HG03066 (cell line): Measurements from ENCODE around the gene PIGX.

Experiments
- ATAC-seq: cut with Tn5 transposase; IDR thresholded peaks from one replicate; pipeline ENCODE4 v1.9.1; 2021; ENCODE audit warnings: low read depth; ENCODE audit not compliant: unreplicated experiment

The PIGX gene

DNA sequence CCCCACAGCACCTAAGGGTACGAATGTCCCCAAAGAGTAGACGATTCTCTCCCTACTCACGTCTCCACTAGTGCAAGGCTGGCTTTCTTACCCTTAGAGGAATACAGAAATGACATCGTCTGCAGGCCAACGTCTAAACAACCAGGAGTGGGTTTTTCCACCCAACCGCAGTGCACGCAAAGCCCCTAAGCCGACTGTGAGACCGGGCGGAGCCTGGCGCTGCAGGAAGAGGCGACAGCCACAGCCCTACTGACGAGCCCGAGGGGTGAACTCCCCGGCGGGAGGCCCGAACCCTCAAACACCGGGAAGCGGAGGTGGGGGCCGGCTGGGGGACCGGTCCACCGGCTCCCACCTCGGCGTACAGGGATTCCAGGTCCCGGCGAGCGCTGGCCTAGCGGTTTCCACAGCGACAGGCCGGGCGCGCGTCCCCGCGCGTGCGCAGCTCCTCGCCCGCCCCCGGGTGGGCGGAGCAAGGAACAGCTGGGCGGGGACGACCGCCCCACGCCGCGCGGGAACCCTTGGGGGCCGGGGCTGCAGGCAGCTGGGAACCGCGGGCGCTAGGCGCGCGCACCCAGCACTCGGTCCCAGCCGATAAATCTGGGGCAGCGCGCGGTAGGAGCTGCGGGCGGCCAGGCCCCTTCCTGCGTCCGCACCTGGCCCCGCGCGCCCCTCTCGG, at the start of gene PIGX, which contains the start of gene CEP19:
Gene PIGX (plus strand): TSS at position 540 of the 676 bp plus-strand sequence.
Gene CEP19 (minus strand): TSS at position 413 of the 676 bp plus-strand sequence. CDS start 3,593 bp downstream, outside the sequence.
- peak; percentile 69 for ATAC-seq

DNA sequence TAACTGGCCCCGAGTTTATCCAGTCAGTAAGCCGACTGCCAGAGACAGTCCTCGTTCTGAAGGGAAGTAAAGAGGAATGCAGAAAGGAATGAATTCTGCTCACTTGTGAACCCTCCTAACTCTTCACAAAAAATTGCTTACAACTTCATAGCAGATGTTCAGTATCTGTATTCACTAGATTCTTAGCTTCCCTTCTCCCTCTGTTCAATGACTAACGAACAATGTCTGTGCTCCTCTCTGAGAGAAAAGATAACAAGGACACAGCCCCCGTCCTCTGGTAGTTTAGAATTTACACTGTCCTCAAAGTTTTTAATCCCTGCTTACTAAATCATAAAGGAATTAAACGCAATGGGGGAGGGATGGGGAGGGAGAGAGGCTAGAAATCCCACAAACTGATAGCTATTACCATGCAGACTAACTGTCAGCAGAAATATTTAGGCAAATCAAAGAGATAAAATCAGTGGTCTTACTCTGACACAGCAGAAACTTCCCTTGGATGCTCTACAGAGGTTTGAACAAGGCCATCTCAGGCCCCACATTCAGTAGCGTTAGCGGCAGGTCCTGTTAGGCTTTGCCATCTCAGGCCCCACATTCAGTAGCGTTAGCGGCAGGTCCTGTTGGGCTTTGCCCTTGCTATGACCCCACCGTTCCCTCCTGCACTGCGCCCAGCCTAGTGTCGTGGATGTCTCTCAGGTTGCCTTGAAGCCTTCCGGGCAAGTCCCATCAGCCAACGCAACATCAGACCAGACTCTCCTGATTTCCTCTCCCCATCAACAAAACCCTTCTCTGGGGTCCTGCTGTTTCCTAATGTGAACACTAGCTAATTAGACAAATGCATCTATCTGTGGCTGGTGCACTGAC, 49.2 kb upstream of the PIGX start:
- no peak for ATAC-seq

DNA sequence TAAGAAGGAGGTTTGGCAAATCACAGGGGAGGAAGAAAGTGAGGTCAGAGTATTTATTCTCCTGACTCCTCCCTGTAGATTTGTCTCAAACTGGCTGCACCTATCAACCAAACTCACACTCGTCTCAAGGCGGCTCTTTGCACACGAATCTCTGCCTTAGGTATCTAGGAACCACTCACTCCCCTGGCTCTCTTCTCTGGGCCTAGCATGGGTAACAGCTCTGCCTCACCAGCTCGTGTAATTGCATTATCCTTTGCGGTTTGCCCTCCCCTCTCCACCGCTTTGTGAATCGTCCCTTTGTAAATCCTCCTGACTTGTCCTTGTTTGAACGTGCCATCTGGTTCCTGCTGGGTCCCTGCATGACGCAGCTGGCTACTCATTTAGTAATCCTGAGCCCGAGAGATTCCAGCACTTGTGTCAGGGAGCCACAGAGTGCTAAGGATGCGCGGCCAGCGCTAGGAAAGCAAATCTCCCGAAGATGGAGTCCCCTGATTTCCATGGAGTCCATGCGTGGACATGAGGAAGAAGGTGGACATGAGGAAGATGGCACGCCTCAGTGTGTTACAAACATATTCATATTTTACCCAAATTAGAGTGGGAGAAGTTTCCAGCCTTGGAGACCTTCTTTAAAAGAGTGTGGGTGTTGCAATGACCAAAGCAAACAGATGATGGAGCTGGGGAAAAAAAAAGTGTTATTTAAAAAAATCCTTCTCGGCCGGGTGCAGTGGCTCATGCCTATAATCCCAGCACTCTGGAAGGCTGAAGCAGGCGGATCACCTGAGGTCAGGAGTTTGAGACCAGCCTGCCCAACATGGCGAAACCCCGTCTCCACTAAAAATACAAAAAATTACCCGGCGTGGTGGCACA, 45.9 kb upstream of the PIGX start:
- no peak for ATAC-seq

- ATAC-seq = no peak
These were observed 44.9 kb upstream of the PIGX start for GRCh38 chr3:196667056-196667825.

- ATAC-seq = no peak
These were observed 41.8 kb upstream of the PIGX start for GRCh38 chr3:196670339-196670738.

GRCh38 chr3:196673632-196674031, 38.5 kb upstream of the PIGX start:
- ATAC-seq = no peak

- no peak for ATAC-seq
These were observed 34.8 kb upstream of the PIGX start for GRCh38 chr3:196677353-196677752.

GRCh38 chr3:196677931-196678330, 34.2 kb upstream of the PIGX start:
- ATAC-seq = no peak

GRCh38 chr3:196684548-196685407, 27.4 kb upstream of the PIGX start:
- ATAC-seq = peak; percentile 91

DNA sequence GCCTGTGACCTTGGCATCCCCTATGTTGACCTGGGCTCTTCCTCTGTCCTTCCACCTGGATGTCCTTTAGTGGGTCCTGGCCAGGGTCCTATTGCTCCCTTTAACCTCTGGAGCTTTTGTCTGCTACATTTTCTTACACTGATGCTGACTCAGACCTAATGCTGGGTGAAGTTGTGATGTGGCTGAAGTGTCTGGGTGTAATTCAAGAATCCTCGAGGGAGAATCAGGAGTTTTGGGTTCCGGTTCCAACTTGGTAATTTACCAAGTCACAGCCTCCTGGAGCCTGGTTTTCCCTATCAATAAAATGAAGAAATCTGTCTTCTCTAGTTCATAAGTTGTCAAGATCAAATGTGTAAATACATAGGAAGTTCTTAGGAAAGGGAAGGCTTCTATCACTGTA, 25.7 kb upstream of the PIGX start:
- ATAC-seq = no peak

DNA sequence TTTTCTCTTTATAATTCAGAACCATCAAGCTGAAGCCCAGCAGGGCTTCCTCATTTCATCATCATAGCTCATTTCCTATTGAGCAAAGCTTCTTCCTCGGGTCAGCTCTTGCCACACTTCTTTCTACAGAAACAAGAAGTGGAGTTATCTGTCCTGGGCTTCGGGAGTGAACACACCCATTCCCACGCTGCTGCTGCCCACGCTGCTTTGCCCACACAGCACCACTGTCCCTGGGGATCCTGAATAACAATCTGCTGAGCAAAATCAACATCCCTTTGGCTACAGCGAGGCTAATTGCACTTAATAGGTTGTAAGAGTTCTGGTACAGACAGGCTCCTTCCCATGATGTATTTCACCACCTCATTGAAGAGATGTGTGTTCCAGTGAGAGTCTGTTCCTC, 23.8 kb upstream of the PIGX start:
- no peak for ATAC-seq

- no peak for ATAC-seq
These were observed 22.1 kb upstream of the PIGX start for GRCh38 chr3:196689941-196690660.

- ATAC-seq = no peak
These were observed 20.8 kb upstream of the PIGX start for GRCh38 chr3:196691386-196691785.

- ATAC-seq = no peak
These were observed 18.0 kb upstream of the PIGX start for GRCh38 chr3:196694202-196694638.

DNA sequence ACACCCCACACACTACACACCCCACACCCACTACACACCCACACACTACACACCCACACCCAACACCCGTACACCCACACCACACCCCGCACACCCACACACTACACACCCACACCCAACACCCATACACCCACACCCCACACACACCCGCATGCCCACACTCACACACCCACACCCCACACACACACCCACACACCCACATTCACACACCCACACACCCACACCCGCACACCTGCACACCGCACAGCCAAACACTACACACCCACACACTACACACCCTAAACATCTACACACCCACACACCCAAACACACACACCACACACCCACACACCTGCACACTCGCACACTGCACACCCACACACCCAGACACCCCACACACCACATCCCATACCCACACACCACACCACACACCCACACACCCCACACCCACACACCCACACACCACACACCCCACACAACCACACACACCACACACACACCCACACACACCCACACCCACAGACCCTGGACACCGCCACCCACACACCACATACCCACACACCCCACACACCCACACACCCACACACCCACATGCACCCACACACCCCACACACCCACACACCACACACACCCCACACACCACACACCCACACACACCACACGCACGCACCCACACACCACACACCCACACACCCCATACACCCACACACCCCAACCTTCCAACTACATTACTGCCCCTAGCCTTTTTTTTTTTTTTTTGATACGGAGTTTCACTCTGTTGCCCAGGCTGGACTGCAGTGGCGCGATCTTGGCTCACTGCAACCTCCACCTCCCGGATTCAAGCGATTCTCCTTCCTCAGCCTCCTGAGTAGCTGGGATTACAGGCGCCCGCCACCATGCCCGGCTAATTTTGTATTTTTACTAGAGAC, 17.0 kb upstream of the PIGX start:
- ATAC-seq = no peak

GRCh38 chr3:196695849-196696226, 16.3 kb upstream of the PIGX start:
- no peak for ATAC-seq

DNA sequence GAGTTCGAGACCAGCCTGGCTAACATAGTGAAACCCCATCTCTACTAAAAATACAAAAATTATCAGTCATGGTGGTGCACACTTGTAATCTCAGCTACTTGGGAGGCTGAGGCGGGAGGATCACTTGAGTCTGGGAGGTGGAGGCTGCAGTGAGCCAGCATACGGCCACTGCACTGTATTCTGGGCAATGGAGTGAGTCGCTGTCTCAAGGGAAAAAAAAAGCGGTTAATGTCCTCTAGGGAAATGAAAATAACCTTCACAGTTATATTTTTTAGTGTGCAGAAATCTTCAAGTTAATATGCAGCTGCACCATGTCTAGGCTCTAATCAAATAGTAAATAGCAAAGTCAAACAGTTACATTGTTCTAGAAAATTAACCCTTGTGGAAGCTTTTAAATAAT, 14.9 kb upstream of the PIGX start:
- ATAC-seq = no peak

- no peak for ATAC-seq
These were observed 12.4 kb upstream of the PIGX start for GRCh38 chr3:196699749-196700148.
